HUES64 (cell line): ENCODE results near the gene DNAH8.

ENCODE experiments used
- H3K27ac ChIP-seq: 2 replicates; pipeline ENCODE4 v1.7.0; 2013; ENCODE audit warnings: low read depth, low read length, inconsistent platforms
- H3K27me3 ChIP-seq: 2 replicates; pipeline ENCODE4 v1.6.1; 2013; ENCODE audit warnings: mild to moderate bottlenecking, low read length; ENCODE audit not compliant: insufficient read depth
- H3K36me3 ChIP-seq: 2 replicates; pipeline ENCODE4 v1.6.1; 2013; ENCODE audit warnings: mild to moderate bottlenecking, low read length; ENCODE audit not compliant: insufficient read depth
- H3K4me1 ChIP-seq: 2 replicates; pipeline ENCODE4 v1.6.1; 2013; ENCODE audit warnings: mild to moderate bottlenecking, low read length, moderate library complexity; ENCODE audit not compliant: insufficient read depth
- H3K4me3 ChIP-seq: 2 replicates; pipeline ENCODE4 v1.5.1; 2013; ENCODE audit warnings: mild to moderate bottlenecking, low read length, moderate library complexity
- H3K9ac ChIP-seq: 2 replicates; pipeline ENCODE4 v1.6.1; 2013; ENCODE audit warnings: mild to moderate bottlenecking, low read depth, low read length
- H3K9me3 ChIP-seq: 2 replicates; pipeline ENCODE4 v1.6.1; 2013; ENCODE audit warnings: low read depth, low read length; ENCODE audit not compliant: insufficient read depth
- WGBS: fragments of 150-250, 120-280 bp; methylation state at CpG from one replicate; pipeline ENCODE4 v1.1.7; 2013; ENCODE audit warnings: missing lambda C conversion rate; 5-methylcytosine and 5-hydroxymethylcytosine counted together

The DNAH8 gene

GRCh38 chr6:39068391-39068790 lies 353.3 kb downstream of the DNAH8 start:
- H3K4me1 ChIP-seq = peaks cover 5% of the 10 kb centered on the region; the same call in 1 of the 2 replicates
- H3K27me3 ChIP-seq = no peaks in the 10 kb centered on the region
- no peak overlapping the region for H3K4me3 ChIP-seq
- H3K36me3 ChIP-seq = no peaks in the 10 kb centered on the region
- no peak overlapping the region for H3K27ac ChIP-seq
- peaks cover 2% of the 10 kb centered on the region; the same call in 1 of the 2 replicates for H3K9me3 ChIP-seq
- H3K9ac ChIP-seq = no peak overlapping the region
- 83% methylated on average over 7 of the region's 7 CpGs for WGBS

- Histone ChIP-seq H3K27me3 (no peaks in the 10 kb centered on the region; the same call in 1 of the 2 replicates), H3K4me1 (peaks cover 5% of the 10 kb centered on the region; the same call in 1 of the 2 replicates), H3K9ac (no peak overlapping the region), H3K9me3 (peaks cover 2% of the 10 kb centered on the region; the same call in 1 of the 2 replicates), H3K36me3 (no peaks in the 10 kb centered on the region), H3K27ac (no peak overlapping the region), H3K4me3 (no peak overlapping the region)
- 95% methylated on average over 9 of the region's 9 CpGs for WGBS
These were observed 357.7 kb downstream of the DNAH8 start for GRCh38 chr6:39072830-39073229.

DNA sequence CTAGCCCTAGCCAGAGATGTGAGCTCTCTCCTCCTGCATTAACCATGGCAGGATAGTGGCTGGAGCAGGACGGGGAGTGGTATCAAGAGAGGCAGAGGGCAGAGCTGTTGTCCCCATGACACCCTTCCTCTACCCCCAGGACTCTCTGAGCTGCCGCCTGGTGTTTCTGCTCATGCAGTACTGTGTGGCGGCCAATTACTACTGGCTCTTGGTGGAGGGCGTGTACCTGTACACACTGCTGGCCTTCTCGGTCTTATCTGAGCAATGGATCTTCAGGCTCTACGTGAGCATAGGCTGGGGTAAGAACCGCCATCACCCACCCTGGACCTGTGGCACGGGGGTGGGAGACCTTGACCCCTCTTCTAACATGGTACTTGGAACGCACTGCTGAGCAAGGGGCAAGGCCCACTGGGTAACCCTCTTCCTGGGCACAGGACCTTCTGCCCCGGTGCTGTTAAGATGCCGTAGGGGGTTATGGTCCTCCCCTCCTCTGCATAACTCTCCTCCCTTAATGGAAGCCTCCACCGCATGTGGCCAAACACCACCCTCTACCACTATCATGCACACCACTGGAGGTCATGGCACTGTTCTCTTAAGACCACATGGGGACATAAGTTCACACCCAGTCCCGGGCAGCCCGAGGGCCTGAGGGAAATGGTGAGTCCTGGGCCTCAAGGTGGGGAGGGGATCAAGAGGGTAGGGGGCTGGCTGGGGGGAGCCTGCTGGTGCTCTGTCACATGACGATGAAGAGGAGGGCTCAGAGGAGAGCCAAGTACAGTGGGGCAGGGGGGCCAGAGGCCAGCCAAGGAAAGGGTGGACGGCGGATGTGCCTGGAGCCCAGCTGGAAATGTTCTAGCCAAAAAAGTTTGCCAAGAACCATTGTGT lies 358.6 kb downstream of the DNAH8 start:
- Histone ChIP-seq H3K9me3 (peaks cover 2% of the 10 kb centered on the region; the same call in 1 of the 2 replicates), H3K4me3 (no peak overlapping the region), H3K27ac (no peak overlapping the region), H3K9ac (no peak overlapping the region), H3K27me3 (no peaks in the 10 kb centered on the region; the same call in 1 of the 2 replicates), H3K4me1 (peaks cover 5% of the 10 kb centered on the region; the same call in 1 of the 2 replicates), H3K36me3 (no peaks in the 10 kb centered on the region)
- 93% methylated on average over 17 of the region's 17 CpGs for WGBS

DNA sequence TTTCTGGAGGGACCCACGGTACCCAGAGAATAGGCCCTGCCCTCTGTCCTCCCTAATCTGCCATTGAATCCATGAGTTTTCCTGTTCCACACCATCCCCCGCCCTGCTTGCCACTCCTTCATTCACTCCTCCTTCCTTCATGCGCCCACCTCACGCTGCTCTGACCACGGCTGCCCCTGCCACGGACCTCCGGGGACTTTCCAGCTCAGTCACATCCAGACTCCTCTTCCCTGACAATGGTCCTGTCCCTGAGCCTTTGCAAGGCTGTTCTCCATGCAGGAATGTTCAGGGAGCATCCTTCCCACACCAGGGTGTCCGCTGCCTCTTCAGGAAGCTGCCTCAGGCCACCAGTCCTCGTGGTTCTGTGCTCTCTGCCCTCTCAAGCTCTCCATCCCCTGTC lies 359.4 kb downstream of the DNAH8 start:
- H3K36me3 ChIP-seq = no peaks in the 10 kb centered on the region
- peaks cover 5% of the 10 kb centered on the region; the same call in 1 of the 2 replicates for H3K4me1 ChIP-seq
- H3K9ac ChIP-seq = no peak overlapping the region
- no peak overlapping the region for H3K4me3 ChIP-seq
- no peaks in the 10 kb centered on the region; the same call in 1 of the 2 replicates for H3K27me3 ChIP-seq
- H3K27ac ChIP-seq = no peak overlapping the region
- WGBS = 82% methylated on average over 9 of the region's 9 CpGs
- peaks cover 2% of the 10 kb centered on the region; the same call in 1 of the 2 replicates for H3K9me3 ChIP-seq

GRCh38 chr6:39075010-39075686 lies 360.0 kb downstream of the DNAH8 start:
- Histone ChIP-seq H3K9ac (no peak overlapping the region), H3K36me3 (no peaks in the 10 kb centered on the region), H3K27me3 (no peaks in the 10 kb centered on the region; the same call in 1 of the 2 replicates), H3K4me3 (no peak overlapping the region), H3K4me1 (peaks cover 5% of the 10 kb centered on the region; the same call in 1 of the 2 replicates), H3K9me3 (peaks cover 2% of the 10 kb centered on the region; the same call in 1 of the 2 replicates), H3K27ac (no peak overlapping the region)
- 82% methylated on average over 12 of the region's 12 CpGs for WGBS

DNA sequence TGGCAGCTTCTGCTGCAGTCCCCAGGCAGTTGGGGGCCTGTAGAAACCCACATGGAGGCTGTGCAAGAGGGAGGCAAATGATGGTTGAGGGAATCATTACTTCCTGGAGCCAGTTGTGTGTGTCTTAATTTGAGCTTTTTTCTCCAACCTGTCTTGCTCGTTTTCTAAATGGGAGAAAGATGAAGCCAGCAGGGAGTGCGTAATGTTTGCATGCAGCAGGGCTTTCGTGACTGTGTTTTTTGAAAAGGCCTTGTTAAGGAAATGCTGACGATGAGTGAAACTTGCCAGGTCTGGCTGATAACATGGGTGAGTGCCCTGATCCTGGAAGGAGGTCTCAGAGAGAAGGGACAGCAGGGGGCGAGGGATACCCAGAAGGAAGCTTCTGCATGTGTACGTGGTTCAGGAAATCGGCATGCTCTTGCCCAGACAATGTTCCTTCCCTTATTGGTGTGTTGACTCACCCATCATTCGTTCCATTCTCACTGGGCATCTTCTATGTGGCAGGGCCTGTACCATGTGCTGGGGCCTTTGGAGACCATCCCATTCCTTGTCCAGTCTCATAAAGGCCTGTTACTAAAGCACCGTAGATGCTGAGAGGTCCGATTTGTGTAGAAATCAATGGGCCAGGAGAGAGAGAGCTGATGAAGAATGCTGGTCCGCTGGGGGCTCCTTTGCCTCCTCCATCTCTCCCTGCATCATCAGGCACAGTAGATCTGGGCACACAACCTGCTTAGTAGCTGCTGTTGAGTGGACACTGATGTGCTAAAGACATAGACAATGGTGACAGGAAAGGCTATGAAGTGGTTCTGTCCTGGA lies 360.9 kb downstream of the DNAH8 start:
- H3K9me3 ChIP-seq = no peaks in the 10 kb centered on the region
- H3K4me1 ChIP-seq = peaks cover 5% of the 10 kb centered on the region; the same call in 1 of the 2 replicates
- no peaks in the 10 kb centered on the region for H3K36me3 ChIP-seq
- H3K27ac ChIP-seq = no peak overlapping the region
- H3K9ac ChIP-seq = no peak overlapping the region
- no peaks in the 10 kb centered on the region; the same call in 1 of the 2 replicates for H3K27me3 ChIP-seq
- H3K4me3 ChIP-seq = no peak overlapping the region
- WGBS = 89% methylated on average over 11 of the region's 11 CpGs

GRCh38 chr6:39076623-39077535 lies 361.8 kb downstream of the DNAH8 start:
- no peak overlapping the region for H3K4me3 ChIP-seq
- H3K9ac ChIP-seq = no peak overlapping the region
- H3K27ac ChIP-seq = no peak overlapping the region
- WGBS = 89% methylated on average over 8 of the region's 9 CpGs
- H3K27me3 ChIP-seq = no peaks in the 10 kb centered on the region; the same call in 1 of the 2 replicates
- peaks cover 5% of the 10 kb centered on the region; the same call in 1 of the 2 replicates for H3K4me1 ChIP-seq
- no peaks in the 10 kb centered on the region for H3K36me3 ChIP-seq
- no peaks in the 10 kb centered on the region for H3K9me3 ChIP-seq

- H3K27ac ChIP-seq = no peak overlapping the region
- H3K36me3 ChIP-seq = no peaks in the 10 kb centered on the region
- whole genome bisulfite sequencing = 86% methylated on average over 11 of the region's 11 CpGs
- H3K4me3 ChIP-seq = no peak overlapping the region
- H3K27me3 ChIP-seq = no peaks in the 10 kb centered on the region; the same call in 1 of the 2 replicates
- no peaks in the 10 kb centered on the region for H3K4me1 ChIP-seq
- no peak overlapping the region for H3K9ac ChIP-seq
- no peaks in the 10 kb centered on the region for H3K9me3 ChIP-seq
These were observed 362.9 kb downstream of the DNAH8 start for GRCh38 chr6:39077882-39078594.

- no peaks in the 10 kb centered on the region; the same call in 1 of the 2 replicates for H3K27me3 ChIP-seq
- H3K9me3 ChIP-seq = no peaks in the 10 kb centered on the region
- H3K36me3 ChIP-seq = no peaks in the 10 kb centered on the region
- H3K4me1 ChIP-seq = no peaks in the 10 kb centered on the region
- H3K4me3 ChIP-seq = no peak overlapping the region
- H3K27ac ChIP-seq = no peak overlapping the region
- no peak overlapping the region for H3K9ac ChIP-seq
- WGBS = 95% methylated on average over 3 of the region's 3 CpGs
These were observed 363.6 kb downstream of the DNAH8 start for GRCh38 chr6:39078695-39079094.
